PC-3 (cell line): ENCODE measurements around the gene ST6GALNAC1. TPM values are rescaled to one million over a fixed set of nuclear protein-coding genes. Genes with fewer than 3 reads are reported as not detected.

Source experiments
- ATAC-seq: fragments of 200-7000 bp; cut with Tn5 transposase; 2 replicates; pipeline ENCODE4 v1.9.1; 2020; ENCODE audit warnings: mild to moderate bottlenecking, moderate library complexity
- BruUV-seq: library from RNA; stranded (reverse); fragments of 400-500 nt; replicated peaks from 2 replicates; lab custom pipeline; 2021; lab: Mats Ljungman, UMichigan
- CTCF ChIA-PET: fragments of 300-600 bp; sonication (Branson Sonifier 250); formaldehyde crosslinking; loops from one replicate; lab custom pipeline; 2022; ENCODE audit warnings: antibody characterized with exemption; lab: Charles Lee
- POLR2A ChIA-PET: fragments of 300-600 bp; sonication (Branson Sonifier 250); formaldehyde crosslinking; loops from one replicate; lab custom pipeline; 2022; ENCODE audit warnings: antibody characterized with exemption; ENCODE audit not compliant: unreplicated experiment; lab: Charles Lee
- DNase-seq: peaks from one replicate; pipeline ENCODE4 v3.0.0-alpha.2; 2015
- H2AFZ ChIP-seq: fragments of 300-600 bp; sonication (generic); 2 replicates; pipeline ENCODE4 v1.6.0; 2016; ENCODE audit warnings: antibody characterized with exemption, low read length
- H3F3A ChIP-seq: fragments of 300-600 bp; sonication (generic); one replicate; pipeline ENCODE4 v1.6.0; 2017; ENCODE audit warnings: antibody characterized with exemption, low read length, control low read depth, mild to moderate bottlenecking; ENCODE audit not compliant: unreplicated experiment
- H3K27ac ChIP-seq: fragments of 300-600 bp; sonication (generic); 2 replicates; pipeline ENCODE4 v1.5.1; 2016; ENCODE audit warnings: mild to moderate bottlenecking, low read length
- H3K27me3 ChIP-seq: fragments of 300-600 bp; sonication (generic); 2 replicates; pipeline ENCODE4 v1.6.1; 2016; ENCODE audit warnings: low read length, mixed read lengths
- H3K36me3 ChIP-seq: fragments of 300-600 bp; sonication (generic); 2 replicates; pipeline ENCODE4 v1.6.1; 2016; ENCODE audit warnings: low read depth, mixed run types, low read length, mixed read lengths
- H3K4me1 ChIP-seq: fragments of 300-600 bp; sonication (generic); 2 replicates; pipeline ENCODE4 v1.5.1; 2016; ENCODE audit warnings: low read length; ENCODE audit not compliant: insufficient read depth
- H3K4me2 ChIP-seq: fragments of 300-600 bp; sonication (generic); 2 replicates; pipeline ENCODE4 v1.6.0; 2016; ENCODE audit warnings: low read length
- H3K4me3 ChIP-seq: fragments of 300-600 bp; sonication (generic); 2 replicates; pipeline ENCODE4 v1.5.1; 2016; ENCODE audit warnings: mild to moderate bottlenecking, low read length, mixed read lengths
- H3K79me2 ChIP-seq: fragments of 300-600 bp; sonication (generic); 2 replicates; pipeline ENCODE4 v1.6.1; 2017; ENCODE audit warnings: low read length, mixed read lengths
- H3K9ac ChIP-seq: fragments of 300-600 bp; sonication (generic); 2 replicates; pipeline ENCODE4 v1.6.0; 2016; ENCODE audit warnings: mild to moderate bottlenecking, low read length
- H3K9me2 ChIP-seq: fragments of 300-600 bp; sonication (generic); replicated peaks from 2 replicates; pipeline ENCODE4 v1.6.1; 2016; ENCODE audit warnings: mixed run types, low read length, mixed read lengths
- H3K9me3 ChIP-seq: fragments of 300-600 bp; sonication (generic); 2 replicates; pipeline ENCODE4 v1.6.1; 2016; ENCODE audit warnings: low read length, mixed read lengths
- H4K20me1 ChIP-seq: fragments of 300-600 bp; sonication (generic); 2 replicates; pipeline ENCODE4 v1.6.1; 2016; ENCODE audit warnings: low read length, mixed read lengths
- CTCF ChIP-seq: fragments of 300-600 bp; sonication (generic); conservative IDR thresholded peaks from 2 replicates; pipeline ENCODE4 v1.5.1; 2017; ENCODE audit warnings: antibody characterized with exemption, low read depth, mild to moderate bottlenecking, low read length
- EZH2 ChIP-seq: fragments of 300-600 bp; sonication (generic); IDR thresholded peaks from one replicate; pipeline ENCODE4 v1.6.1; 2017; ENCODE audit warnings: antibody characterized with exemption, mild to moderate bottlenecking, low read length; ENCODE audit not compliant: unreplicated experiment
- EZH2phosphoT487 ChIP-seq: fragments of 300-600 bp; sonication (generic); IDR thresholded peaks from 2 replicates; pipeline ENCODE4 v1.6.1; 2018; ENCODE audit warnings: mild to moderate bottlenecking, antibody characterized with exemption, low read length, borderline replicate concordance
- intact Hi-C: fragments of 100-400 bp; cut with micrococcal nuclease; formaldehyde crosslinking; loops from 2 replicates; pipeline ENCODE4 v1.9.0; 2023
- total RNA-seq: library from RNA; depleted of rRNA; stranded (reverse); fragments of >200 nt; gene quantifications from 2 replicates; pipeline ENCODE4 v1.2.3, GENCODE V29; 2014

The ST6GALNAC1 gene
- total RNA-seq, 1 experiment from 2014 or later = 4.1 TPM

- Histone ChIP-seq H2AFZ (peak overlapping the region; percentile 82), H3K4me3 (peak overlapping the region; percentile 72), H3F3A (no peaks in the 10 kb centered on the region), H3K4me2 (peak overlapping the region; percentile 85), H3K9ac (peak overlapping the region; percentile 77), H3K9me2 (no peaks in the 10 kb centered on the region), H3K79me2 (no peaks in the 10 kb centered on the region), H3K9me3 (no peaks in the 10 kb centered on the region), H3K36me3 (no peaks in the 10 kb centered on the region), H3K27me3 (no peaks in the 10 kb centered on the region), H4K20me1 (no peaks in the 10 kb centered on the region), H3K27ac (peak overlapping the region; percentile 33), H3K4me1 (peaks cover 14% of the 10 kb centered on the region)
- ChIA-PET POLR2A (no interaction called here), CTCF (interaction anchor here (0.5 to 1.4 kb wide), 3 partner anchors 10 to 263 kb away, joined by 3 to 12 read pairs (median 3); no protein-coding TSS in a partner anchor)
- ATAC-seq (peak; percentile 12), DNase-seq (no peak)
- intact Hi-C loops = loop anchor here (5.0 kb wide), 3 partner anchors 40 to 115 kb away; partner anchors contain the start of gene MXRA7
- no TSS peak for BruUV-seq
- TF ChIP-seq CTCF (no peak), EZH2phosphoT487 (no peak), EZH2 (no peak)
These were observed 28.3 kb upstream of the ST6GALNAC1 start for GRCh38 chr17:76671912-76672262.

- ChIA-PET CTCF (interaction anchor here (0.6 to 1.4 kb wide), 3 partner anchors 10 to 263 kb away, joined by 3 to 12 read pairs (median 4); no protein-coding TSS in a partner anchor), POLR2A (interaction anchor here (0.6 kb wide), 1 partner anchor 17 kb away, joined by 3 read pairs; no protein-coding TSS in a partner anchor)
- Histone ChIP-seq H2AFZ (peak overlapping the region; percentile 93), H3K9ac (peak overlapping the region; percentile 77), H3F3A (no peaks in the 10 kb centered on the region), H3K36me3 (no peaks in the 10 kb centered on the region), H3K9me3 (no peaks in the 10 kb centered on the region), H3K27ac (no peak overlapping the region), H3K27me3 (no peaks in the 10 kb centered on the region), H3K79me2 (no peaks in the 10 kb centered on the region), H4K20me1 (no peaks in the 10 kb centered on the region), H3K4me3 (peak overlapping the region; percentile 72), H3K4me1 (peaks cover 14% of the 10 kb centered on the region), H3K9me2 (no peaks in the 10 kb centered on the region), H3K4me2 (peak overlapping the region; percentile 85)
- DNase-seq (peak; percentile 100), ATAC-seq (peak; percentile 99)
- TF ChIP-seq EZH2 = no peak
- no peak for TF ChIP-seq EZH2phosphoT487
- no peak for TF ChIP-seq CTCF
- BruUV-seq = TSS peak; percentile 57
- intact Hi-C loops = loop anchor here (5.0 kb wide), 3 partner anchors 41 to 114 kb away; partner anchors contain the start of gene MXRA7
These were observed 27.8 kb upstream of the ST6GALNAC1 start for GRCh38 chr17:76671123-76671911.
